K562 (cell line): Measurements from ENCODE around the gene PHETA1. TPM values are rescaled to one million over a fixed set of nuclear protein-coding genes. Genes with fewer than 3 reads are reported as not detected.

Experiments used
- ATAC-seq: fragments of 200-7000 bp; cut with Tn5 transposase; 3 replicates; pipeline ENCODE4 v1.9.1; 2020; ENCODE audit warnings: moderate library complexity
- BruUV-seq: library from RNA; stranded (reverse); fragments of 400-500 nt; replicated peaks from 2 replicates; lab custom pipeline; 2021; lab: Mats Ljungman, UMichigan
- CTCF ChIA-PET: fragments of 300-600 bp; formaldehyde crosslinking; extraction: SDS; loops from one replicate; lab custom pipeline; 2021; ENCODE audit warnings: low intra/inter-chr PET ratio; lab: Yijun Ruan, JAX
- POLR2A ChIA-PET: fragments of 300-600, 350-650 bp; sonication (Branson Sonifier 250); formaldehyde crosslinking; extraction: SDS; loops from one replicate; lab custom pipeline; 2021; ENCODE audit warnings: antibody characterized with exemption, inconsistent platforms; lab: Yijun Ruan, JAX
- DNase-seq, 4 experiments: peaks; one replicate each; pipeline versions ENCODE4 v3.0.0 to v3.0.0-alpha.2; 2011 to 2018; ENCODE audit warnings: low spot score in 3 of 4, mixed read lengths in 3 of 4; ENCODE audit errors: extremely low read depth in 1 of 4
- FAIRE-seq: peaks from 2 replicates; lab custom pipeline; 2011; peaks lifted over from hg19 to GRCh38; lab: Jason Lieb, UNC
- H2AFZ ChIP-seq: 2 replicates; pipeline ENCODE4 v1.6.0; 2011; ENCODE audit warnings: low read depth, low read length, control low read depth, inconsistent platforms
- H3K27ac ChIP-seq: fragments of 200-600 bp; 3 replicates; pipeline ENCODE4 v1.8.0; 2011; ENCODE audit warnings: low read depth, mild to moderate bottlenecking, control low read depth, inconsistent platforms, low read length, moderate library complexity, mixed read lengths; ENCODE audit errors: extremely low read depth
- H3K27me3 ChIP-seq, 2 experiments: fragments of 300-600 bp in 1 of 2; 2 replicates in 1 of 2; 3 replicates in 1 of 2; pipeline versions ENCODE4 v1.6.0 to v1.8.0; 2011; ENCODE audit warnings: inconsistent platforms in 2 of 2, low read length in 2 of 2, mild to moderate bottlenecking in 1 of 2, mixed read lengths in 1 of 2, moderate library complexity in 1 of 2; ENCODE audit not compliant: control insufficient read depth in 2 of 2, insufficient read depth in 2 of 2
- H3K36me3 ChIP-seq: fragments of 300-600 bp; 3 replicates; pipeline ENCODE4 v1.8.0; 2011; ENCODE audit warnings: mild to moderate bottlenecking, low read length, inconsistent platforms; ENCODE audit not compliant: control insufficient read depth, insufficient read depth
- H3K4me1 ChIP-seq, 2 experiments: fragments of 200-600 bp in 1 of 2; replicated peaks in 1 of 2; 2 replicates in 1 of 2; 3 replicates in 1 of 2; pipeline versions ENCODE4 v1.5.1 to v1.8.0; 2011; ENCODE audit warnings: inconsistent platforms in 2 of 2, low read length in 2 of 2, mild to moderate bottlenecking in 1 of 2, mixed read lengths in 1 of 2, moderate library complexity in 1 of 2; ENCODE audit not compliant: control insufficient read depth in 2 of 2, insufficient read depth in 2 of 2
- H3K4me2 ChIP-seq: 2 replicates; pipeline ENCODE4 v1.6.1; 2011; ENCODE audit warnings: low read length, control low read depth, inconsistent platforms, mixed read lengths; ENCODE audit not compliant: insufficient read depth
- H3K4me3 ChIP-seq: fragments of 200-600 bp; sonication (generic), shearing (Covaris generic); 2 replicates; pipeline ENCODE4 v1.5.1; 2016; ENCODE audit warnings: control low read depth, inconsistent platforms
- H3K79me2 ChIP-seq: fragments of 200-600 bp; 3 replicates; pipeline ENCODE4 v1.8.0; 2011; ENCODE audit warnings: low read length, inconsistent platforms; ENCODE audit not compliant: control insufficient read depth, insufficient read depth
- H3K9ac ChIP-seq, 2 experiments: 2 replicates each; pipeline versions ENCODE4 v1.6.0 to v1.6.1; 2011; ENCODE audit warnings: low read depth in 2 of 2, low read length in 2 of 2, control low read depth in 1 of 2, inconsistent platforms in 1 of 2, mild to moderate bottlenecking in 1 of 2, mixed read lengths in 1 of 2; ENCODE audit not compliant: insufficient read depth in 1 of 2
- H3K9me1 ChIP-seq: one replicate; pipeline ENCODE4 v1.6.0; 2011; ENCODE audit warnings: inconsistent platforms, mild to moderate bottlenecking, low read length, moderate library complexity; ENCODE audit not compliant: control insufficient read depth, insufficient read depth
- H3K9me3 ChIP-seq: replicated peaks from 2 replicates; pipeline ENCODE4 v1.5.1; 2011; ENCODE audit warnings: low read depth, low read length, inconsistent platforms; ENCODE audit not compliant: control insufficient read depth, insufficient read depth
- H4K20me1 ChIP-seq: replicated peaks from 2 replicates; pipeline ENCODE4 v1.6.1; 2011; ENCODE audit warnings: low read length, inconsistent platforms, mixed read lengths; ENCODE audit not compliant: control insufficient read depth, insufficient read depth
- ARID1B ChIP-seq: fragments of 450-650 bp; IDR thresholded peaks from 2 replicates; pipeline ENCODE4 v1.6.1; 2016; ENCODE audit warnings: antibody characterized with exemption, mild to moderate bottlenecking, inconsistent platforms
- COPS2 ChIP-seq: fragments of 450-650 bp; conservative IDR thresholded peaks from 2 replicates; pipeline ENCODE4 v1.6.1; 2016; ENCODE audit warnings: mild to moderate bottlenecking, moderate library complexity
- ELF2 ChIP-seq: fragments of 250-450 bp; sonication (Bioruptor Pico); IDR thresholded peaks from 2 replicates; pipeline ENCODE4 v1.5.0; 2021; ENCODE audit warnings: mild to moderate bottlenecking
- HES1 ChIP-seq: fragments of 450-650 bp; IDR thresholded peaks from 2 replicates; pipeline ENCODE4 v1.6.1; 2016; ENCODE audit warnings: low read depth, mild to moderate bottlenecking, moderate library complexity
- HSF4 ChIP-seq: fragments of 250-450 bp; sonication (Bioruptor Pico); IDR thresholded peaks from 2 replicates; pipeline ENCODE4 v2.1.2; 2022; ENCODE audit warnings: mild to moderate bottlenecking, moderate library complexity, borderline replicate concordance
- NEUROD1 ChIP-seq: fragments of 150-350 bp; IDR thresholded peaks from 2 replicates; pipeline ENCODE4 v1.6.1; 2014; ENCODE audit warnings: borderline replicate concordance, low read length, low read depth; ENCODE audit not compliant: partially characterized antibody
- POLR2AphosphoS5 ChIP-seq: IDR thresholded peaks from 2 replicates; pipeline ENCODE4 v1.6.1; 2011; ENCODE audit warnings: mild to moderate bottlenecking, low read depth, low read length, moderate library complexity; ENCODE audit not compliant: control insufficient read depth, insufficient read depth
- PPARD ChIP-seq: fragments of 250-450 bp; sonication (Bioruptor Pico); IDR thresholded peaks from 2 replicates; pipeline ENCODE4 v1.8.0; 2022; ENCODE audit warnings: inconsistent platforms, mild to moderate bottlenecking, moderate library complexity
- RBM25 ChIP-seq: fragments of 200-400 bp; formaldehyde crosslinking; IDR thresholded peaks from 2 replicates; pipeline ENCODE4 v1.6.1; 2018; ENCODE audit warnings: low read length, low read depth, moderate library complexity; ENCODE audit not compliant: severe bottlenecking
- SMARCA5 ChIP-seq: fragments of 450-650 bp; IDR thresholded peaks from 2 replicates; pipeline ENCODE4 v1.6.1; 2016
- SPI1 ChIP-seq: IDR thresholded peaks from 2 replicates; pipeline ENCODE4 v1.6.1; 2011; ENCODE audit warnings: low read depth, low read length, control low read depth, borderline replicate concordance
- ZNF175 ChIP-seq: fragments of 200-800 bp; sonication (Bioruptor generic); IDR thresholded peaks from 2 replicates; pipeline ENCODE4 v1.6.1; 2016; ENCODE audit warnings: low read depth, mild to moderate bottlenecking, missing genetic modification characterization, missing compliant biosample characterization
- ZNF695 ChIP-seq: fragments of 450-650 bp; formaldehyde crosslinking; IDR thresholded peaks from 2 replicates; pipeline ENCODE4 v1.4.0; 2020; ENCODE audit warnings: mild to moderate bottlenecking, moderate library complexity
- WGBS: fragments of 100-300 bp; shearing (Covaris generic); methylation state at CpG from one replicate; pipeline ENCODE4 v1.1.6; 2016; ENCODE audit warnings: low coverage, mixed read lengths; ENCODE audit not compliant: insufficient coverage; ENCODE audit errors: missing lambda C conversion rate; 5-methylcytosine and 5-hydroxymethylcytosine counted together
- in situ Hi-C: fragments of 300-500 bp; cut with MboI; formaldehyde crosslinking; loops from 4 replicates; pipeline ENCODE4 v1.15.0; 2018; ENCODE audit warnings: inconsistent platforms, mixed read lengths
- intact Hi-C: fragments of 100-400 bp; cut with micrococcal nuclease; formaldehyde crosslinking; loops from 2 replicates; pipeline ENCODE4 v1.14.2; 2022
- polyA plus RNA-seq, 8 experiments: library from polyadenylated mRNA; depleted of rRNA in 4 of 8; stranded (reverse) in 5 of 8; unstranded in 3 of 8; fragments of >200 nt; fragmentation: Nextera tagmentation in 2 of 8; fragmentation: Illumina TruSeq in 1 of 8; extraction: Ambion mirVana in 2 of 8; extraction: Trizol in 1 of 8; gene quantifications; 2 replicates each; pipeline versions ENCODE4 v1.2.1 to v1.2.3, GENCODE V29; 2011 to 2014; ENCODE audit warnings: inconsistent platforms in 1 of 8, missing spikeins in 1 of 8
- total RNA-seq, 7 experiments: library from RNA; depleted of rRNA in 6 of 7; stranded (reverse); fragments of >200 nt in 6 of 7; fragmentation: Illumina TruSeq in 2 of 7; extraction: Trizol in 2 of 7; gene quantifications; 2 replicates each; pipeline versions ENCODE4 v1.2.1 to v1.2.3, GENCODE V29; 2011 to 2021; ENCODE audit warnings: low replicate concordance in 1 of 7

The PHETA1 gene
- total and polyA plus RNA-seq, 9 of the 15 experiments (the other 6 are each of a cell fraction or from before 2014, with no cell fraction given) = 0.03 to 12.4 (median 3.0) TPM

GRCh38 chr12:111360325-111360930 is 8.5 kb downstream of the PHETA1 start:
- intact Hi-C loops (no loop called here), in situ Hi-C loops (no loop called here)
- Histone ChIP-seq H3K27me3 (peaks cover 5 to 6% of the 10 kb centered on the region in 2 experiments; a peak in 2 of 5 replicates), H3K4me3 (no peak overlapping the region), H3K79me2 (no peaks in the 10 kb centered on the region), H3K4me2 (no peak overlapping the region), H4K20me1 (peaks cover 8% of the 10 kb centered on the region), H2AFZ (no peak overlapping the region), H3K36me3 (peaks cover 23% of the 10 kb centered on the region; the same call in 1 of the 3 replicates), H3K9me1 (no peaks in the 10 kb centered on the region), H3K4me1 (peaks cover 8 to 18% of the 10 kb centered on the region in 2 experiments; a peak in 3 of 5 replicates), H3K9ac (peak overlapping the region in 1 of 2 experiments; percentile 65; a peak in 2 of 4 replicates), H3K9me3 (no peaks in the 10 kb centered on the region), H3K27ac (no peak overlapping the region)
- peak; percentile 39 for TF ChIP-seq RBM25
- TF ChIP-seq POLR2AphosphoS5 = no peak
- no TSS peak for BruUV-seq
- DNase-seq (no peak), FAIRE-seq (no peak), ATAC-seq (no peak)
- ChIA-PET CTCF (no interaction called here), POLR2A (interaction anchor here (1.6 kb wide), 1 partner anchor 9 kb away, joined by 9 read pairs; the partner anchor contains the start of gene PHETA1)
- 35% methylated on average over 9 of the region's 9 CpGs for WGBS

GRCh38 chr12:111359914-111360276 is 9.0 kb downstream of the PHETA1 start:
- peaks cover 8 to 18% of the 10 kb centered on the region in 2 experiments; a peak in 3 of 5 replicates for H3K4me1 ChIP-seq
- FAIRE-seq = peak; percentile 35
- ATAC-seq = peak; percentile 32
- H3K27ac ChIP-seq = no peak overlapping the region
- H4K20me1 ChIP-seq = peaks cover 8% of the 10 kb centered on the region
- in situ Hi-C loops (no loop called here), intact Hi-C loops (no loop called here)
- BruUV-seq = no TSS peak
- ChIA-PET CTCF (no interaction called here), POLR2A (interaction anchor here (1.6 kb wide), 1 partner anchor 9 kb away, joined by 9 read pairs; the partner anchor contains the start of gene PHETA1)
- H3K9ac ChIP-seq = no peak overlapping the region; a peak in 1 of 4 replicates
- 4% methylated on average over 5 of the region's 5 CpGs for WGBS
- no peaks in the 10 kb centered on the region for H3K79me2 ChIP-seq
- H3K9me1 ChIP-seq = no peaks in the 10 kb centered on the region
- no peak overlapping the region for H3K4me3 ChIP-seq
- H3K9me3 ChIP-seq = no peaks in the 10 kb centered on the region
- H3K4me2 ChIP-seq = no peak overlapping the region
- peaks cover 5 to 6% of the 10 kb centered on the region in 2 experiments; a peak in 2 of 5 replicates for H3K27me3 ChIP-seq
- H2AFZ ChIP-seq = no peak overlapping the region
- peak in 1 of 4 experiments; percentile 23 for DNase-seq
- H3K36me3 ChIP-seq = peaks cover 17% of the 10 kb centered on the region; the same call in 1 of the 3 replicates
- TF ChIP-seq HSF4 (CRISPR knock-in tag) (no peak), COPS2 (no peak), SMARCA5 (no peak), ZNF175 (CRISPR knock-in tag) (no peak), PPARD (CRISPR knock-in tag) (no peak), ELF2 (CRISPR knock-in tag) (no peak), HES1 (no peak), ZNF695 (CRISPR knock-in tag) (no peak), NEUROD1 (no peak), ARID1B (peak; percentile 46; the same call in 1 of the 2 replicates), SPI1 (no peak)
